Right ventricle myocardium inferior (tissue), 1 donor: ENCODE data around the gene LASP1NB. TPM values are rescaled to one million over a fixed set of nuclear protein-coding genes. Genes with fewer than 3 reads are reported as not detected.
"Not testable (repeated sequence)": the region's sequence is repeated elsewhere in the genome, so short reads cannot be mapped to it uniquely, and the experiment has no call there.

Experiments used
- ATAC-seq: fragments of 200-7000 bp; cut with Tn5 transposase; one replicate; pipeline ENCODE4 v1.9.1; 2020; ENCODE audit warnings: mild to moderate bottlenecking, moderate library complexity
- DNase-seq: peaks from one replicate; pipeline ENCODE4 v3.0.0; 2021; ENCODE audit errors: missing footprints
- intact Hi-C: fragments of 100-400 bp; cut with DNase I; formaldehyde crosslinking; loops from one replicate; pipeline ENCODE4 v1.11.0; 2022
- microRNA-seq: library from miRNA; unstranded; fragments of <30 nt; microRNA quantifications from one replicate; pipeline ENCODE4 v1.2.0, GENCODE V29; 2020
- total RNA-seq: library from RNA; stranded (reverse); fragmentation: NEBNext Ultra II Directional; extraction: Animal tissue kit (Norgen Biotek cat#: 25700); gene quantifications from one replicate; pipeline ENCODE4 v1.2.1, GENCODE V29; 2021
- donor health status: DM: no; HTN: yes; CAD: no; lungs with severe emphysema.

Gene LASP1NB

DNA sequence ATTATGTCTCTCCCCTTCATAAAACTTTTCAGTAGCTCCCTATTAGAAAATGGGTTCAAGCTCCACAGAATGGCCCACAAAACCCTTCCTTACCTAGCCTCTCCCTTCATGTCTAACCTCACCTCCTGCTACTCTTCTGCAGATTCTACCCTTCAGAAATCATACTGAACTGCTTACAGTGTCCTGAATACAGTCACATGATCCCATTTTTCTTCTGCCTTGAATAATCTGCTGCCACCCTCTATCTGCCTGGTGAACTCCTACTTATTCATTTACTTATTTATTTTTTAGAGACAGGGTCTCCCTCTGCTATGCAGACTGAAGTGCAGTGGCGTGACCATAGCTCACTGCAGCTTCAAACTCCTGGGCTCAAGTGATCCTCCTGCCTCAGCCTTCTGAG lies 15.0 kb downstream of the LASP1NB start:
- intact Hi-C loops = no loop called here
- ATAC-seq (no peak), DNase-seq (no peak)

- intact Hi-C loops = no loop called here
- DNase-seq (no peak), ATAC-seq (no peak)
Measured at GRCh38 chr17:38942696-38943334, 17.4 kb downstream of the LASP1NB start.

DNA sequence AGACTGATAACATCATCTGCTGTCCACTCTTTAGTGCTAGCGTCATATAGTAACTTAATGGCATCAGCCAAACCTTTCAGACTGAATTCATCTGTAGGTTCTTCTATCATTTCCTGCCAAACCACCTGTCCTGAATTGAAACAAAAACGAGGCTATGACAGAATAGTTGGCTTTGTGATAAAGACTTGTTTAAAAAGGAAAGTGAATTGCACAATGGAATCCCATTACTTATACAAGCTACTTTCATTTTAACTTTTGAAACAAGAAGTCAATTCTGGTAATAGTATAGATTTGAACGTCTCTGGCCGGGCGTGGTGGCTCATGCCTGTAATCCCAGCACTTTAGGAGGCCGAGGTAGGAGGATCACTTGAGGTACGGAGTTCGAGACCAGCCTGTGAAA lies 18.2 kb downstream of the LASP1NB start:
- DNase-seq (no peak), ATAC-seq (no peak)

DNA sequence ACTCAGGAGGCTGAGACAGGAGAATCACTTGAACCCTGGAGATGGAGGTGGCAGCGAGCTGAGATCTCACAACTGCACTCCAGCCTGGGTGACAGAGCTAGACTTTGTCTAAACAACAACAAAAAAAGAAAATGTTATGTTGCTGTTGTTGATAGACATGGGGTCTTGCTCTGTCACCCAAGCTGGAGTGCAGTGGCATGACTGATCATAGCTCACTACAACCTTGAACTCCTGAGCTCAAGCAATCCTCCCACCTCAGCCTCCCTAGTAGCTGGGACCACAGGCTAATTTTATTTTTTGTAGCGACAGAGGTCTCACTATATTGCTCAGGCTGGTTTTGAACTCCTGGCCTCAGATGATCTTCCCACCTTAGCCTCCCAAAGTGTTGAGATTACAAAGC lies 21.8 kb downstream of the LASP1NB start:
- intact Hi-C loops = no loop called here
- DNase-seq (no peak), ATAC-seq (no peak)

More for the DNA sequence above, 18.2 kb downstream of the LASP1NB start:
- intact Hi-C loops = no loop called here

- intact Hi-C loops, ATAC-seq, DNase-seq: not testable (repeated sequence)
Measured at GRCh38 chr17:38953800-38954199, 28.4 kb downstream of the LASP1NB start.

GRCh38 chr17:38958326-38958725 lies 32.9 kb downstream of the LASP1NB start:
- DNase-seq (no peak), ATAC-seq (no peak)
- intact Hi-C loops = no loop called here

DNA sequence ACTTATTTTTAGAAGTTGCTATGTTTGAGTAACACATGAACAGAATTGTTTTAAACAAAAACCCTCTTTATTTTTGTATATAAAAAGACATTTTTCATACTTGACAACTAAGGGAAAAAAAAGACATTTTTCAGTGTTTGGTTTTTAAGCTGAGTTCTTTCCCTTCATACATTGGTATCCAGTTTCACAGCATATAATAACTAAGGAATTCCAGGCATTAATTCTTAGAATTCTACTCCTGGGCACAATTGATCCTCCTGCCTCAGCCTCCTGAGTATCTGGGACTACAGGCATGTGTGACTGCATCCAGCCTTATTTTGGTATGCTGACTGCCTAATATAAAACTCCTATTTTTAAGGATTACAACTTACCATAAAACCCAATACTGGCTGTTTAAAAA lies 33.3 kb downstream of the LASP1NB start:
- DNase-seq (no peak), ATAC-seq (no peak)
- intact Hi-C loops = no loop called here

DNA sequence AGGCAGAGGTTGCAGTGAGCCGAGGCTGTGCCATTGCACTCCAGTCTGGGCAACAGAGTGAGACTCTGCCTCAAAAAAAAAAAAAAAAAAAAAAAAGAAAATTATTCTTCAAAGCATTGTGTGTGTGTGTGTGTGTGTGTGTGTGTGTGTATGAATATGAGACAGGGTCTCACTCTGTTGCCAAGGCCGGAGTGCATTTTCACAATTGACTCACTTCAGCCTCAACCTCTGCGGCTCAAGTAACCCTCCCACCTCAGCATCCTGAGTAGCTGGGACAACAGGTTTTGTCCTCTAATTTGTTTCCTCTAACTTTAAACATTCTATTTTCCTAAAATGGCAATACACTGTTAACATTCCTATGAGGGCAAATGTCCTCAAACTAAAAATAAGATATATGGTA lies 34.1 kb downstream of the LASP1NB start:
- no peak for DNase-seq
- ATAC-seq = no peak
- intact Hi-C loops = no loop called here

- no peak for ATAC-seq
- no peak for DNase-seq
- intact Hi-C loops = no loop called here
Measured at GRCh38 chr17:38960402-38960801, 35.0 kb downstream of the LASP1NB start.

DNA sequence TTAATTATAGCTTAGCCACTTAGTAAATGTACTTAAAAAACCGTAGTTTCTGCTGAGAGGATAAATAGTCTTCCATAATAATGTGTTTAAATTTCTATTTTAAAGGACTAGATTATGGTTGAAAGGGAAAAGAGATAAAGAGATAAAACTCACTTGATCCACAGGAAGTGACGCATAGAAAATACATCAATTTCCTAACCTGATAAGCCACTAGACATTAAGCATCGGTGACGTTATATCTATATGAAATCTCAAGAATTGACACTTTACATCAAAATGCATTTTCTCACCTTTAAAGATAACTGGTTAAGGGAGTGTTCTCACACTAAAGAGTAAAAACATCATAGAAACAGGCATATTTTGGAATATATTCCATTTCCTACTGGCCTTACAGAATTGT lies 36.0 kb downstream of the LASP1NB start:
- ATAC-seq (no peak), DNase-seq (no peak)
- intact Hi-C loops = no loop called here

- peak; percentile 99 for ATAC-seq
- peak; percentile 98 for DNase-seq
- intact Hi-C loops = loop anchor here (5.0 kb wide), 1 partner anchor 95 kb away; the partner anchor contains the start of gene LASP1
Measured at GRCh38 chr17:38967290-38967738, 41.9 kb downstream of the LASP1NB start, which contains the start of gene FBXO47. TSS of gene FBXO47 (minus strand) at chr17:38967403. CDS start at chr17:38963025, 4,378 bp downstream.

DNA sequence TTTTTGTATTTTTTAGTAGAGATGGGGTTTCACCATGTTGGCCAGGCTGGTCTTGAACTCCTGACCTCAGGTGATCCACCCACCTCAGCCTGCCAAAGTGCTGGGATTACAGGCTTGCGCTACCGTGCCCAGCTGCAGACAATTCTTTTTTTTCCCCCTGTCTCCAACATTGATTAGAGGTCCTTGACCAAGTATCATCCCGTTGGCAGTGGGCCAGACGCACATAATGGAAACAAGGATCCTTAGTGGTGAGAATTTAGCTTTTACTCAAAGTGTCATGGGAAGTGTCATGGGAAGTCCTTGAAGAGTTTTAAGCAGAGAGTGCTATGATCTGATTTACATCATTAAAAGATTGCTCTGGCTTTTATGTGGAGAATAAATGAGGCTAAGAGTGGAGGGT lies 43.9 kb downstream of the LASP1NB start:
- intact Hi-C loops = loop anchor here (5.0 kb wide), 1 partner anchor 97 kb away; the partner anchor contains the start of gene LASP1
- ATAC-seq = no peak
- DNase-seq = no peak

- DNase-seq (no peak), ATAC-seq (no peak)
- intact Hi-C loops = no loop called here
Measured at GRCh38 chr17:38970128-38970527, 44.7 kb downstream of the LASP1NB start.

- ATAC-seq = no peak
- intact Hi-C loops = no loop called here
Measured at GRCh38 chr17:38970804-38971203, 45.4 kb downstream of the LASP1NB start.

GRCh38 chr17:38976187-38976551 lies 50.8 kb downstream of the LASP1NB start:
- DNase-seq = not testable (repeated sequence)

More at GRCh38 chr17:38970804-38971203, 45.4 kb downstream of the LASP1NB start:
- DNase-seq = no peak

DNA sequence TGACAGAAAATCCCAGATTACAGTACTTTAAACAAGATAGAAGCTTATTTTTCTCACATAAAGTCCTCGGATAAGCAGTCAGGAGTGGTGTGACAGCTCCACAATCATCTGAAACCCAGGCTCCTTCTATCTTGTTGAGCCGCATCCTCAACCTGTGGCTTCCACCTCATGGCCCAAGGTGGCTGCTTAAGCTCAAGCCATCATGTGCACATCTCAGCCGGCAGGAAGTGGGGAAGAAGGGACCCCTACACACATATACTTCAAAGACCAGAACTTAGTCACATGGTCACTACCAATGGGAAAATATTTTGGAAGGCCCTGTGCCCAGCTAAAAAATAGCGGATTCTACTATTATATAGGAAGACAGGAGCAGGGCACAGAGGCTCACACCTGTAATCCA lies 52.8 kb downstream of the LASP1NB start:
- ATAC-seq = no peak
- no peak for DNase-seq
- intact Hi-C loops = no loop called here

More at GRCh38 chr17:38976187-38976551, 50.8 kb downstream of the LASP1NB start:
- intact Hi-C loops, ATAC-seq: not testable (repeated sequence)

Small RNA genes within 50 kb of the gene (microRNA-seq; reads per million reads assigned to microRNA genes)
- gene MIR6779 = not detected

Other genes starting within 250 kb of the LASP1NB start
- 71.1 TPM for gene MLLT6, start 220.3 kb upstream of the LASP1NB start, total RNA-seq
- 84.7 TPM for gene CISD3, start 195.3 kb upstream of the LASP1NB start, total RNA-seq
- gene PCGF2, start 177.3 kb upstream of the LASP1NB start, total RNA-seq = 24.4 TPM
- 175 TPM for gene PSMB3, start 172.9 kb upstream of the LASP1NB start, total RNA-seq
- gene PIP4K2B, start 126.1 kb upstream of the LASP1NB start, total RNA-seq = 49.7 TPM
- 9.4 TPM for gene CWC25, start 100.3 kb upstream of the LASP1NB start, total RNA-seq
- gene RPL23, start 71.9 kb upstream of the LASP1NB start, total RNA-seq = 897 TPM
- 38.5 TPM for gene LASP1, start 55.6 kb upstream of the LASP1NB start, total RNA-seq
- not detected for gene FBXO47, start 41.8 kb downstream of the LASP1NB start, total RNA-seq
- gene PLXDC1, start 226.0 kb downstream of the LASP1NB start, total RNA-seq = 19.3 TPM
- not detected for gene ARL5C, start 240.5 kb downstream of the LASP1NB start, total RNA-seq